GM23338 (cell line): Measurements from ENCODE around the gene CCDC28B. TPM values are rescaled to one million over a fixed set of nuclear protein-coding genes. Genes with fewer than 3 reads are reported as not detected.

ENCODE experiments used
- ATAC-seq: fragments of 200-7000 bp; cut with Tn5 transposase; 3 replicates; pipeline ENCODE4 v1.9.1; 2020
- DNase-seq: peaks from one replicate; pipeline ENCODE4 v3.0.0-alpha.2; 2015; ENCODE audit warnings: low spot score
- H2AFZ ChIP-seq: fragments of 200-600 bp; sonication (generic); 2 replicates; pipeline ENCODE4 v1.8.0; 2016; ENCODE audit warnings: antibody characterized with exemption, mild to moderate bottlenecking, moderate library complexity
- H3F3A ChIP-seq: fragments of 200-600 bp; sonication (generic); replicated peaks from 2 replicates; pipeline ENCODE4 v1.8.0; 2017; ENCODE audit warnings: antibody characterized with exemption, mixed run types, low read depth
- H3K27ac ChIP-seq: fragments of 200-600 bp; sonication (generic); 2 replicates; pipeline ENCODE4 v1.6.1; 2016; ENCODE audit warnings: low read depth
- H3K27me3 ChIP-seq: fragments of 200-600 bp; sonication (generic); 2 replicates; pipeline ENCODE4 v1.8.0; 2016; ENCODE audit warnings: mild to moderate bottlenecking, mixed run types, moderate library complexity; ENCODE audit not compliant: insufficient read depth
- H3K36me3 ChIP-seq: fragments of 200-600 bp; sonication (generic); 2 replicates; pipeline ENCODE4 v1.8.0; 2016; ENCODE audit warnings: mild to moderate bottlenecking; ENCODE audit not compliant: insufficient read depth
- H3K4me1 ChIP-seq: fragments of 200-600 bp; sonication (generic); 2 replicates; pipeline ENCODE4 v1.8.0; 2016; ENCODE audit warnings: mild to moderate bottlenecking, moderate library complexity; ENCODE audit not compliant: insufficient read depth
- H3K4me2 ChIP-seq: fragments of 200-600 bp; sonication (generic); 2 replicates; pipeline ENCODE4 v1.7.1; 2017; ENCODE audit warnings: mixed run types
- H3K4me3 ChIP-seq: fragments of 200-600 bp; sonication (generic); 2 replicates; pipeline ENCODE4 v1.6.1; 2016; ENCODE audit warnings: mixed run types
- H3K79me2 ChIP-seq: fragments of 200-600 bp; sonication (generic); replicated peaks from 2 replicates; pipeline ENCODE4 v1.8.0; 2017; ENCODE audit warnings: mild to moderate bottlenecking; ENCODE audit not compliant: insufficient read depth
- H3K9me2 ChIP-seq: fragments of 200-600 bp; sonication (generic); 2 replicates; pipeline ENCODE4 v1.8.0; 2017; ENCODE audit not compliant: insufficient read depth
- H4K20me1 ChIP-seq: fragments of 200-600 bp; sonication (generic); replicated peaks from 2 replicates; pipeline ENCODE4 v1.8.0; 2017; ENCODE audit warnings: mild to moderate bottlenecking; ENCODE audit not compliant: insufficient read depth
- H3K27ac Mint-ChIP-seq: 2 replicates; pipeline ENCODE4 v1.8.0; 2020; ENCODE audit warnings: inconsistent platforms, mild to moderate bottlenecking, moderate library complexity, mixed read lengths
- H3K27me3 Mint-ChIP-seq: 3 replicates; pipeline ENCODE4 v1.8.0; 2022; ENCODE audit warnings: low read depth, mild to moderate bottlenecking, moderate library complexity, mixed read lengths, inconsistent platforms; ENCODE audit not compliant: insufficient read depth, poor library complexity
- H3K36me3 Mint-ChIP-seq: 3 replicates; pipeline ENCODE4 v1.8.0; 2021; ENCODE audit warnings: low read depth, mild to moderate bottlenecking, inconsistent platforms, moderate library complexity, mixed read lengths
- H3K4me1 Mint-ChIP-seq: 3 replicates; pipeline ENCODE4 v1.8.0; 2020; ENCODE audit warnings: mild to moderate bottlenecking, inconsistent platforms, mixed read lengths
- H3K4me3 Mint-ChIP-seq: 3 replicates; pipeline ENCODE4 v1.8.0; 2021; ENCODE audit warnings: moderate library complexity, mild to moderate bottlenecking, inconsistent platforms, mixed read lengths
- H3K9me3 Mint-ChIP-seq: 3 replicates; pipeline ENCODE4 v1.8.0; 2020; ENCODE audit warnings: moderate library complexity, mild to moderate bottlenecking, inconsistent platforms, mixed read lengths
- CREB1 ChIP-seq: fragments of 250-450 bp; sonication (Bioruptor Pico); IDR thresholded peaks from 2 replicates; pipeline ENCODE4 v1.5.0; 2020; ENCODE audit warnings: low read depth, mild to moderate bottlenecking, moderate library complexity
- EZH2 ChIP-seq: fragments of 200-600 bp; sonication (generic); IDR thresholded peaks from one replicate; pipeline ENCODE4 v1.8.0; 2017; ENCODE audit warnings: antibody characterized with exemption, mild to moderate bottlenecking, low read depth; ENCODE audit not compliant: unreplicated experiment
- EZH2phosphoT487 ChIP-seq: fragments of 200-600 bp; sonication (generic); IDR thresholded peaks from one replicate; pipeline ENCODE4 v1.8.1; 2018; ENCODE audit warnings: antibody characterized with exemption; ENCODE audit not compliant: unreplicated experiment
- JUNB ChIP-seq: IDR thresholded peaks from one replicate; pipeline ENCODE4 v1.6.1; 2016; ENCODE audit warnings: antibody characterized with exemption; ENCODE audit not compliant: unreplicated experiment
- NANOG ChIP-seq: IDR thresholded peaks from 2 replicates; pipeline ENCODE4 v1.6.1; 2016; ENCODE audit warnings: antibody characterized with exemption, borderline replicate concordance
- POLR2AphosphoS5 ChIP-seq: IDR thresholded peaks from 2 replicates; pipeline ENCODE4 v1.6.1; 2016; ENCODE audit warnings: antibody characterized with exemption, low read depth
- STAT1 ChIP-seq: IDR thresholded peaks from one replicate; pipeline ENCODE4 v1.6.1; 2016; ENCODE audit warnings: antibody characterized with exemption; ENCODE audit not compliant: unreplicated experiment
- ZNF114 ChIP-seq: fragments of 250-450 bp; sonication (Bioruptor Pico); IDR thresholded peaks from 2 replicates; pipeline ENCODE4 v1.5.0; 2020; ENCODE audit warnings: mild to moderate bottlenecking, moderate library complexity
- ZNF331 ChIP-seq: fragments of 250-450 bp; sonication (Bioruptor Pico); IDR thresholded peaks from 2 replicates; pipeline ENCODE4 v1.5.0; 2020; ENCODE audit warnings: low read depth, mild to moderate bottlenecking, moderate library complexity
- polyA plus RNA-seq: library from polyadenylated mRNA; unstranded; fragments of >200 nt; fragmentation: Nextera tagmentation; extraction: Ambion mirVana; gene quantifications from 2 replicates; pipeline ENCODE4 v1.2.1, GENCODE V29; 2016
- total RNA-seq: library from RNA; depleted of rRNA; stranded (reverse); fragments of >200 nt; shearing (Covaris generic); gene quantifications from 2 replicates; pipeline ENCODE4 v1.2.3, GENCODE V29; 2014
- TF ChIP-seq, protein P1 (sequence below): fragments of 250-450 bp; sonication (Bioruptor Pico); IDR thresholded peaks from 2 replicates; pipeline ENCODE4 v1.5.0; 2020; ENCODE audit warnings: mild to moderate bottlenecking, moderate library complexity
- TF ChIP-seq, protein P2 (sequence below): IDR thresholded peaks from one replicate; pipeline ENCODE4 v1.6.1; 2018; ENCODE audit warnings: antibody characterized with exemption; ENCODE audit not compliant: unreplicated experiment
- TF ChIP-seq, protein P3 (sequence below), 2 experiments: fragments of 200-600 bp in 1 of 2; sonication (generic) in 1 of 2; conservative IDR thresholded peaks; 2 replicates each; pipeline versions ENCODE4 v1.5.1 to v1.6.1; 2016 to 2017; ENCODE audit warnings: antibody characterized with exemption in 2 of 2, low read depth in 2 of 2, mild to moderate bottlenecking in 2 of 2, moderate library complexity in 1 of 2
- TF ChIP-seq, protein P4 (sequence below): IDR thresholded peaks from 2 replicates; pipeline ENCODE4 v1.6.1; 2016; ENCODE audit warnings: antibody characterized with exemption

CCDC28B gene
- total and polyA plus RNA-seq, 2 experiments from 2014 or later: 8.7 to 35.2 TPM

- H3K4me1 ChIP-seq: peaks cover 19% of the 10 kb centered on the region
- Mint-ChIP-seq H3K4me1 (peaks cover 16% of the 10 kb centered on the region), H3K9me3 (no peaks in the 10 kb centered on the region), H3K27ac (peak overlapping the region; percentile 81), H3K36me3 (no peaks in the 10 kb centered on the region; the same call in 2 of the 3 replicates), H3K27me3 (peaks cover 11% of the 10 kb centered on the region), H3K4me3 (peak overlapping the region; percentile 88)
- TF ChIP-seq ZNF114 (CRISPR knock-in tag): no peak
- no peak for TF ChIP-seq CREB1
- TF ChIP-seq, protein P1, sequence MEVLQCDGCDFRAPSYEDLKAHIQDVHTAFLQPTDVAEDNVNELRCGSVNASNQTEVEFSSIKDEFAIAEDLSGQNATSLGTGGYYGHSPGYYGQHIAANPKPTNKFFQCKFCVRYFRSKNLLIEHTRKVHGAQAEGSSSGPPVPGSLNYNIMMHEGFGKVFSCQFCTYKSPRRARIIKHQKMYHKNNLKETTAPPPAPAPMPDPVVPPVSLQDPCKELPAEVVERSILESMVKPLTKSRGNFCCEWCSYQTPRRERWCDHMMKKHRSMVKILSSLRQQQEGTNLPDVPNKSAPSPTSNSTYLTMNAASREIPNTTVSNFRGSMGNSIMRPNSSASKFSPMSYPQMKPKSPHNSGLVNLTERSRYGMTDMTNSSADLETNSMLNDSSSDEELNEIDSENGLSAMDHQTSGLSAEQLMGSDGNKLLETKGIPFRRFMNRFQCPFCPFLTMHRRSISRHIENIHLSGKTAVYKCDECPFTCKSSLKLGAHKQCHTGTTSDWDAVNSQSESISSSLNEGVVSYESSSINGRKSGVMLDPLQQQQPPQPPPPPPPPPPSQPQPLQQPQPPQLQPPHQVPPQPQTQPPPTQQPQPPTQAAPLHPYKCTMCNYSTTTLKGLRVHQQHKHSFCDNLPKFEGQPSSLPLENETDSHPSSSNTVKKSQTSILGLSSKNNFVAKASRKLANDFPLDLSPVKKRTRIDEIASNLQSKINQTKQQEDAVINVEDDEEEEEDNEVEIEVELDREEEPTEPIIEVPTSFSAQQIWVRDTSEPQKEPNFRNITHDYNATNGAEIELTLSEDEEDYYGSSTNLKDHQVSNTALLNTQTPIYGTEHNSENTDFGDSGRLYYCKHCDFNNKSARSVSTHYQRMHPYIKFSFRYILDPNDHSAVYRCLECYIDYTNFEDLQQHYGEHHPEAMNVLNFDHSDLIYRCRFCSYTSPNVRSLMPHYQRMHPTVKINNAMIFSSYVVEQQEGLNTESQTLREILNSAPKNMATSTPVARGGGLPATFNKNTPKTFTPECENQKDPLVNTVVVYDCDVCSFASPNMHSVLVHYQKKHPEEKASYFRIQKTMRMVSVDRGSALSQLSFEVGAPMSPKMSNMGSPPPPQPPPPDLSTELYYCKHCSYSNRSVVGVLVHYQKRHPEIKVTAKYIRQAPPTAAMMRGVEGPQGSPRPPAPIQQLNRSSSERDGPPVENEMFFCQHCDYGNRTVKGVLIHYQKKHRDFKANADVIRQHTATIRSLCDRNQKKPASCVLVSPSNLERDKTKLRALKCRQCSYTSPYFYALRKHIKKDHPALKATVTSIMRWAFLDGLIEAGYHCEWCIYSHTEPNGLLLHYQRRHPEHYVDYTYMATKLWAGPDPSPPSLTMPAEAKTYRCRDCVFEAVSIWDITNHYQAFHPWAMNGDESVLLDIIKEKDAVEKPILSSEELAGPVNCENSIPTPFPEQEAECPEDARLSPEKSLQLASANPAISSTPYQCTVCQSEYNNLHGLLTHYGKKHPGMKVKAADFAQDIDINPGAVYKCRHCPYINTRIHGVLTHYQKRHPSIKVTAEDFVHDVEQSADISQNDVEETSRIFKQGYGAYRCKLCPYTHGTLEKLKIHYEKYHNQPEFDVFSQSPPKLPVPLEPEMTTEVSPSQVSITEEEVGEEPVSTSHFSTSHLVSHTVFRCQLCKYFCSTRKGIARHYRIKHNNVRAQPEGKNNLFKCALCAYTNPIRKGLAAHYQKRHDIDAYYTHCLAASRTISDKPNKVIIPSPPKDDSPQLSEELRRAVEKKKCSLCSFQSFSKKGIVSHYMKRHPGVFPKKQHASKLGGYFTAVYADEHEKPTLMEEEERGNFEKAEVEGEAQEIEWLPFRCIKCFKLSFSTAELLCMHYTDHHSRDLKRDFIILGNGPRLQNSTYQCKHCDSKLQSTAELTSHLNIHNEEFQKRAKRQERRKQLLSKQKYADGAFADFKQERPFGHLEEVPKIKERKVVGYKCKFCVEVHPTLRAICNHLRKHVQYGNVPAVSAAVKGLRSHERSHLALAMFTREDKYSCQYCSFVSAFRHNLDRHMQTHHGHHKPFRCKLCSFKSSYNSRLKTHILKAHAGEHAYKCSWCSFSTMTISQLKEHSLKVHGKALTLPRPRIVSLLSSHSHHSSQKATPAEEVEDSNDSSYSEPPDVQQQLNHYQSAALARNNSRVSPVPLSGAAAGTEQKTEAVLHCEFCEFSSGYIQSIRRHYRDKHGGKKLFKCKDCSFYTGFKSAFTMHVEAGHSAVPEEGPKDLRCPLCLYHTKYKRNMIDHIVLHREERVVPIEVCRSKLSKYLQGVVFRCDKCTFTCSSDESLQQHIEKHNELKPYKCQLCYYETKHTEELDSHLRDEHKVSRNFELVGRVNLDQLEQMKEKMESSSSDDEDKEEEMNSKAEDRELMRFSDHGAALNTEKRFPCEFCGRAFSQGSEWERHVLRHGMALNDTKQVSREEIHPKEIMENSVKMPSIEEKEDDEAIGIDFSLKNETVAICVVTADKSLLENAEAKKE (CRISPR knock-in tag): no peak
- no peak for TF ChIP-seq ZNF331 (CRISPR knock-in tag)
- no peak for TF ChIP-seq JUNB
- no peak for TF ChIP-seq STAT1
- TF ChIP-seq EZH2: no peak
- no peak for TF ChIP-seq POLR2AphosphoS5
- TF ChIP-seq, protein P2, sequence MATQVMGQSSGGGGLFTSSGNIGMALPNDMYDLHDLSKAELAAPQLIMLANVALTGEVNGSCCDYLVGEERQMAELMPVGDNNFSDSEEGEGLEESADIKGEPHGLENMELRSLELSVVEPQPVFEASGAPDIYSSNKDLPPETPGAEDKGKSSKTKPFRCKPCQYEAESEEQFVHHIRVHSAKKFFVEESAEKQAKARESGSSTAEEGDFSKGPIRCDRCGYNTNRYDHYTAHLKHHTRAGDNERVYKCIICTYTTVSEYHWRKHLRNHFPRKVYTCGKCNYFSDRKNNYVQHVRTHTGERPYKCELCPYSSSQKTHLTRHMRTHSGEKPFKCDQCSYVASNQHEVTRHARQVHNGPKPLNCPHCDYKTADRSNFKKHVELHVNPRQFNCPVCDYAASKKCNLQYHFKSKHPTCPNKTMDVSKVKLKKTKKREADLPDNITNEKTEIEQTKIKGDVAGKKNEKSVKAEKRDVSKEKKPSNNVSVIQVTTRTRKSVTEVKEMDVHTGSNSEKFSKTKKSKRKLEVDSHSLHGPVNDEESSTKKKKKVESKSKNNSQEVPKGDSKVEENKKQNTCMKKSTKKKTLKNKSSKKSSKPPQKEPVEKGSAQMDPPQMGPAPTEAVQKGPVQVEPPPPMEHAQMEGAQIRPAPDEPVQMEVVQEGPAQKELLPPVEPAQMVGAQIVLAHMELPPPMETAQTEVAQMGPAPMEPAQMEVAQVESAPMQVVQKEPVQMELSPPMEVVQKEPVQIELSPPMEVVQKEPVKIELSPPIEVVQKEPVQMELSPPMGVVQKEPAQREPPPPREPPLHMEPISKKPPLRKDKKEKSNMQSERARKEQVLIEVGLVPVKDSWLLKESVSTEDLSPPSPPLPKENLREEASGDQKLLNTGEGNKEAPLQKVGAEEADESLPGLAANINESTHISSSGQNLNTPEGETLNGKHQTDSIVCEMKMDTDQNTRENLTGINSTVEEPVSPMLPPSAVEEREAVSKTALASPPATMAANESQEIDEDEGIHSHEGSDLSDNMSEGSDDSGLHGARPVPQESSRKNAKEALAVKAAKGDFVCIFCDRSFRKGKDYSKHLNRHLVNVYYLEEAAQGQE: no peak
- TF ChIP-seq NANOG: no peak
- no peak for TF ChIP-seq EZH2phosphoT487
- TF ChIP-seq, protein P3, sequence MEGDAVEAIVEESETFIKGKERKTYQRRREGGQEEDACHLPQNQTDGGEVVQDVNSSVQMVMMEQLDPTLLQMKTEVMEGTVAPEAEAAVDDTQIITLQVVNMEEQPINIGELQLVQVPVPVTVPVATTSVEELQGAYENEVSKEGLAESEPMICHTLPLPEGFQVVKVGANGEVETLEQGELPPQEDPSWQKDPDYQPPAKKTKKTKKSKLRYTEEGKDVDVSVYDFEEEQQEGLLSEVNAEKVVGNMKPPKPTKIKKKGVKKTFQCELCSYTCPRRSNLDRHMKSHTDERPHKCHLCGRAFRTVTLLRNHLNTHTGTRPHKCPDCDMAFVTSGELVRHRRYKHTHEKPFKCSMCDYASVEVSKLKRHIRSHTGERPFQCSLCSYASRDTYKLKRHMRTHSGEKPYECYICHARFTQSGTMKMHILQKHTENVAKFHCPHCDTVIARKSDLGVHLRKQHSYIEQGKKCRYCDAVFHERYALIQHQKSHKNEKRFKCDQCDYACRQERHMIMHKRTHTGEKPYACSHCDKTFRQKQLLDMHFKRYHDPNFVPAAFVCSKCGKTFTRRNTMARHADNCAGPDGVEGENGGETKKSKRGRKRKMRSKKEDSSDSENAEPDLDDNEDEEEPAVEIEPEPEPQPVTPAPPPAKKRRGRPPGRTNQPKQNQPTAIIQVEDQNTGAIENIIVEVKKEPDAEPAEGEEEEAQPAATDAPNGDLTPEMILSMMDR (conservative IDR thresholded peaks at IDR 0.05; ENCODE audit: low read depth in 2 of 2): no peak
- TF ChIP-seq, protein P4, sequence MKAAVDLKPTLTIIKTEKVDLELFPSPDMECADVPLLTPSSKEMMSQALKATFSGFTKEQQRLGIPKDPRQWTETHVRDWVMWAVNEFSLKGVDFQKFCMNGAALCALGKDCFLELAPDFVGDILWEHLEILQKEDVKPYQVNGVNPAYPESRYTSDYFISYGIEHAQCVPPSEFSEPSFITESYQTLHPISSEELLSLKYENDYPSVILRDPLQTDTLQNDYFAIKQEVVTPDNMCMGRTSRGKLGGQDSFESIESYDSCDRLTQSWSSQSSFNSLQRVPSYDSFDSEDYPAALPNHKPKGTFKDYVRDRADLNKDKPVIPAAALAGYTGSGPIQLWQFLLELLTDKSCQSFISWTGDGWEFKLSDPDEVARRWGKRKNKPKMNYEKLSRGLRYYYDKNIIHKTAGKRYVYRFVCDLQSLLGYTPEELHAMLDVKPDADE: no peak
- H3K4me2 ChIP-seq: peak overlapping the region; percentile 99
- H3K36me3 ChIP-seq: no peaks in the 10 kb centered on the region
- no peaks in the 10 kb centered on the region for H4K20me1 ChIP-seq
- H3K27me3 ChIP-seq: peaks cover 7% of the 10 kb centered on the region; the same call in 1 of the 2 replicates
- DNase-seq (no peak), ATAC-seq (peak; percentile 39)
- peaks cover 20% of the 10 kb centered on the region for H3F3A ChIP-seq
- peak overlapping the region; percentile 84 for H2AFZ ChIP-seq
- H3K27ac ChIP-seq: peak overlapping the region; percentile 40
- peak overlapping the region; percentile 66 for H3K4me3 ChIP-seq
- no peaks in the 10 kb centered on the region for H3K9me2 ChIP-seq
- peaks cover 7% of the 10 kb centered on the region; the same call in 1 of the 2 replicates for H3K79me2 ChIP-seq
Measured at GRCh38 chr1:32239790-32240139, 39.4 kb downstream of the CCDC28B start.
